NCI-H69 (cell line): Measurements from ENCODE around the gene BSG.

Experiments used
- DNase-seq: peaks from one replicate; lab custom pipeline; 2025; lab: John Stamatoyannopoulos, UW

BSG gene

GRCh38 chr19:540867-541637 lies 31.3 kb upstream of the BSG start:
- no peak for DNase-seq

- DNase-seq: no peak
These were observed 30.7 kb upstream of the BSG start for GRCh38 chr19:541699-542098.

GRCh38 chr19:542173-542866 lies 30.1 kb upstream of the BSG start:
- DNase-seq: no peak

GRCh38 chr19:543910-544608 lies 28.3 kb upstream of the BSG start, which contains the start of gene GZMM:
GZMM (plus strand) TSS chr19:544053; CDS start chr19:544072, 19 bp downstream.
- no peak for DNase-seq

- DNase-seq: no peak
These were observed 25.3 kb upstream of the BSG start for GRCh38 chr19:547117-547516.

- no peak for DNase-seq
These were observed 24.3 kb upstream of the BSG start for GRCh38 chr19:547836-548720.

- DNase-seq: peak; percentile 31
These were observed 23.2 kb upstream of the BSG start for GRCh38 chr19:548886-549830.

- no peak for DNase-seq
These were observed 17.6 kb upstream of the BSG start for GRCh38 chr19:554817-555216.

- no peak for DNase-seq
These were observed 17.0 kb upstream of the BSG start for GRCh38 chr19:555474-555808.

GRCh38 chr19:556611-557382 lies 15.6 kb upstream of the BSG start:
- DNase-seq: peak; percentile 48

- no peak for DNase-seq
These were observed 13.5 kb upstream of the BSG start for GRCh38 chr19:558770-559439.

- no peak for DNase-seq
These were observed 12.3 kb upstream of the BSG start for GRCh38 chr19:560121-560520.

- DNase-seq: no peak
These were observed 6.0 kb upstream of the BSG start for GRCh38 chr19:566403-566802.

- DNase-seq: no peak
These were observed 5.6 kb upstream of the BSG start for GRCh38 chr19:566844-567243.

- no peak for DNase-seq
These were observed 5.0 kb upstream of the BSG start for GRCh38 chr19:567296-567900.

- peak; percentile 43 for DNase-seq
These were observed 2.1 kb upstream of the BSG start for GRCh38 chr19:570251-570686.

- DNase-seq: peak; percentile 92
These were observed 1.3 kb upstream of the BSG start for GRCh38 chr19:570937-571565.

GRCh38 chr19:571566-571974 lies 826 bp upstream of the BSG start:
- peak; percentile 75 for DNase-seq
